NCI-H146 (cell line): ENCODE results near the gene GPR87.

Experiments
- DNase-seq: peaks from one replicate; lab custom pipeline; 2025; lab: John Stamatoyannopoulos, UW

Gene GPR87

DNA sequence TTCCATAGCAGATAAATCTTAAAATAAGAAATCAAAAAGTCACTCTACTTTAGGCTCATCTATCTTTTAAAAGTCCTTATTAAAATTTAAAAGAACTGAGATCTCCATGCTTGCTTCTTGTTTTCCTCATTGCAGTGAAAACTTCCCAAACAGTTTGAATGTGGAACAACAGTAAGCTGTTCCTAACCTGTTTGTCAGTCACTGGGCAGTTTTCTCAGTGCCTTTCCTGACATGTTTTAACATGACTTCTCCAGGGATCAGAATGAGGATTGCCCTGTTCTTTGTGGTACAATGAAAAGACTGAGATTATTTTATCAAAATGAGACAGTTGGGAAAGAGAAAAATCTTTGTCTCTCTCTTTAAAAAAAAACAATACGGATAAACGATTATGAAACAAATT, 774 bp downstream of the GPR87 start:
- DNase-seq: no peak

DNA sequence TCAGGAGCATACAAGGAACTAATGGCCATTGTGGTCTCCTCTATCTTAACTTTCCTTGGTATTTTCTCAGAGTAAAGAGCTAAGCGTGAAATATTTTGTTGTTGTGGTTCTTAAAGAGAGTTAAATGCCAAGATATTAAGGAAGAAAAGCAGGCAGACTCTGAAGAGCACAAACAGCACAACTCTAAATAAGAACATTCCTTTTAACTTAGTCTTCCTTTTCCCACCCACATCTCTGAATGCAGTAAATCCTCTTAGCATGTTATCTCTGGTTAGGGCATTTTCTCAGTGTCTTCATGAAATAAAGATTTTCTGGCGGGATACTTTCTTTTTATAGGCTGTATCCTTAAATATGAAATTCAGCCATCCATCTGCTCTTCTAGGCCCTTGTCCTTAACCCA, 1.5 kb downstream of the GPR87 start:
- no peak for DNase-seq

DNA sequence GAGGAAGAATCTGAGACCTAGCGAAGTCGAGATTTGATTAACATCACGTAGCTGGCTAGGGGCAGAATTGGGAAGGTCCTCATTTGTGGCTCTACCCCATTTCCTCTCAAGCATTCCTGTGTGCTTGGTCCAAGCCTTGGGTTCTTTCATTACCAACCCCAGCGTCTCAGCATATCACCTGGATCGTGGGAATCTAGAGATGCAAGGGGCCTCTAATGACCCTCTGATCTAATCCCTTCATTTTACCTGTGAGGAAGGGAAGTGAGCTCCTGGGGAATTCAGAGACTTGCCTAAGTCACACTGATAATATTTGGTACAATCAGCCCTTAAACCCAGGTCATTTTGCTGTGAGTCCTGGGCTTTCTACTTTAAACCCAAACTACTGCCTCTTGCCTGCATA, 2.0 kb downstream of the GPR87 start:
- DNase-seq: no peak

DNA sequence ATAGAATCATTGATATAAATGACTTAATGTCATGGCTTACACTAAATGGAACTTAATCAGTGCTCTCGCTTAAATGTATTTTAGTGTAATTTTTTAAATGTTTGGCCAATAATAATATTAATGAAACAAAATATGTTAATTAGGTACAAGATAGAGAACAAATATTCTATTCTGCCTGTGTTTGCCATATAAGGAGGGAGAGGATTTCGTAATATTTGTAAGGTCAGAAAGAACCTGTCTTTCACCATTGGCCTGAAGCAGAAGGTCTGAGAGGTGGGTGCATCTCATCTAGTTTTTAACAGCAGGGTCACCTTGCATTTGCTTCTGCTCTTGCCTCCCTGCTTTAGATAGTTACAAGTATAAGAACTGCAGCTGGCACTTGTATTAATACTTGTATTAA, 2.5 kb downstream of the GPR87 start:
- DNase-seq: no peak

DNA sequence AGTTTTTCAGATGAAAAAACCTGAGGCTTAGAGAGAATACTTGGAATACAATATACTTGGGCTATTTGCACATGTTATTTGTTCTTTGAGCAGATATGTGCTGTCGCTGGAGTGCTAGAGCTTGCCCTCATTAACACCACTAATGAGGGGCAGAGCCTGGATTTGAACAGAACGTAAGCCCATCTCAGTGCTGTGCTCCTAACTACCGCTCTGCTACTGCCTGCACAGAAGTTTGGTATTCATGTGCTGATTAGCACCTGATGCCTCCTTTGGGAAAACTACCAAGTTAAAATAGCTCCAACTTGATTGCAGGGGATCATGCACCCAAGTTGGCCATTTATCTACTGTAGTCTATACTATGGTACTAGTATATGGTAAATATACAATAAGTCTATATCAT, 3.6 kb downstream of the GPR87 start:
- no peak for DNase-seq

DNA sequence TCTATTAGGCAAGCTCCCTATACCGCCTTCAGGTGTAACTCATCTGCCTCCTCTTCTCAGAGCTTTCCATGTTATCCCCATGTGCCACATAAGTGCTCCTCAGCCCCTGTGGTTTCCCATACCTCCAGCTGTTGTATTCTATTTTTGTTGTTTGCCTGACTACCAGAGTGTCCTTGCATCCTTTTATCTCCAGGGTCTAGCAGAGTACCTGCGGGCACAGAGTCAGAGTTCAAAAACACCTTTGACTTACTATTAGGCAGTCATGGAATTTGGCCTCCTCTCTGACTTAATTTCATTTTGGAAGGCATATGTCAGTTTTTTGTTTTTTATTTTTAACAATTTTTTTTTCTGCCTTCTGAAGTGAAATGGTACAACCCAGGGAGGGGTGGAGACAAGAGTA, 7.1 kb downstream of the GPR87 start:
- DNase-seq: no peak

DNA sequence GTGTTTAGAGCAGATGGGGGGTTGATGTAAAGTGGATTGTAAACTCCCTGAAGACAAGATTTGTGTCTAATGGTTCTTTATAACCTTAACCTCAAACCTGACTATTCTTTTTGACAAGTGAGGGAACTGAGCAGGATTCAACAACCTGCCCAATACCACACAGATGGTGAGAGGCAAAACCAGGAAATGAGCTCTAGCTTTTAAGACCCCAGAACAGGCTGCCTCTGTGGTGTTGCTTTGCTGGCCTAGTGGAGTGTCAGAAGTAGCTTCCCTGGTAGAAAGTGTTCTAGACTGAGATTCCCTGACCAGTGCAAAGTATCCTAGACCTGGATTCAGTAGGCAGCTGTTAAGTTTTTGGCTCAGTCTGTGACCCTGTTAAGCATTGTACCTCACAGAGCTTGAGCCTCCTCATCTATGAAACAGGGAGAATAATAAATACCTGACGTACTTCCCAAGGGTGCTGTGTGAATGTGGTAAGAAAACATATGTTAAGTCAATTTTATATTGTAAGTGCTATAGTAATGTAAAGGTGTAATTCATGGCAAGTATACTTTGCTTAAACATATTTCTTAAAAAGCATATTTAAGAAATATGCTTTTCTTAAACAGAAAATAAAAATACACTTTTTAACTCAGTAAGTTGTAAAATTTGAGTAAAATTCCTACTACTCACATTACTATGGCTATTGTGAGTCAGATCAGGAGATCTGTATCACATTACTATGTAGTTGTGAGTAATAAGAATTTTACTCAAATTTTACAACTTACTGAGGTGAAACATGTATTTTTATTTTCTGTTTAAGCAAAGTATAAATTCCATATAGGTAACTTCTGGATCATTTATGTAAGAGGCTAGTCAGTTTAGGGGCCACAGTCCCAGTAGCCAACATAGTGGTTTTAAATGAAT, 8.8 kb downstream of the GPR87 start:
- DNase-seq: no peak

DNA sequence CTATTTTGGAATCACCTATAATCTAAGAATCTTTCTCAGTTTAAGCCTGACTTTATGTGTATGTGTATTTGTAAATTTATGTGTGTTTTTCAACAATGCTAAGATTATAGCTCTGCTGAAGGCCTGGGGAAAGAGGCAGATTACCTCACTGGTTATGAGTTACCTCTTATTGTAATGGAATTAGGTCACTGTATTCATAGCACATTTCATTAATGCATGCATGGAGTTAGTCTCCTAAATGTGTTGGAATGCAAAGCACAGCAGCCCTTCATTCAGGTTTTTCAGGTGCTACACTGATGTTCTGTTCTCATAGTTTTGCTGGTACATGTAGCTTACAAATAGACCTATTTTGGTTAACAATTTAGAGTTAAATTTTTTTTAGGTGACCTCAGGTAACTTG, 9.5 kb downstream of the GPR87 start:
- no peak for DNase-seq

DNA sequence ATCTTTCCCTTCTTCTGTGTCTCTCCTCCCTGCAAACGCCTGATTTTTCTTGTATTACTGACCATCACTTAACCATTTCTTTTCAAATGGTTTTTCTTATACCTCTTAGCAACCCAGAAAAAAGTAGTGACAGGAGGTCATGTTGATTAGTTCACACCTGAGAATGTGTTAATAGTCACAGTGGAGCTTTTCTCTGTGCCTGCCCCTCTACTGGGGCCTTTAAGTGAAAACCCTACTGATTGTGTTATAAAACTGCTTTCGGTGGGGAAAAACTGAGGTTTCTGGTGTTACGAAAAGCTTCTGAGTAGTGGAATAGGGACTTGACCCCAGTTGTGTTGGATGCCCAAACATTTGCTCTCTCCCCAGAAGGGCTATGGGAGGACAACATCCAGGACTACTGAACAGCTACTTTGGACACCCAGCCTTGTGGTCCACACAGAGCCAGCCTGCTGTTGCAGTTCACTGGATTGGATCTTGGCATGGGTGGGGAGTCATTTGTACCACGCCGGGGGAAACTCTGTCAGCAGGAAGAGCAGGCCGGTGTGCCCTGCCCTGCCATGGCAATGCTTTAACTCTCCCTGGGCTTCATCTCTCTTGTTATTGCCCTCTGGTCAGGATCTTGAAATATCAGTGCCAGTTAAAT, 10.3 kb downstream of the GPR87 start:
- no peak for DNase-seq

DNA sequence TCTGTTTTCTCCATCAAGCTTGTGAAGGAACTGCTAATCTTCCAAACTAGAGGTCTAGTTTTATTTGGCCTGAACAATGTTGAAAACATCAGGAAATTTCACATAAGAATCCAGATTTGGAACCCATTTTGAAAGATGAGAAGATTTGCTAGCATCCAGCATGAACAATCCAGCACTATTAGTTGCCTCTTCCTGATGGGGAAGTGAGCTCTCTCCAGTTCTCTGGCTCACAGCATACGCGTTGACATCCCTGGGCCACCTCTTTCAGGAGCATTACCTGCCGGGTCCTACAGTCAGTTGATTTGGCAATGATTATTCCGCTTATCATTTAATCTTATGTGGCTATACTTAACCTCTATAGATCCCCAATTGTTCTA, 10.9 kb downstream of the GPR87 start:
- DNase-seq: no peak

DNA sequence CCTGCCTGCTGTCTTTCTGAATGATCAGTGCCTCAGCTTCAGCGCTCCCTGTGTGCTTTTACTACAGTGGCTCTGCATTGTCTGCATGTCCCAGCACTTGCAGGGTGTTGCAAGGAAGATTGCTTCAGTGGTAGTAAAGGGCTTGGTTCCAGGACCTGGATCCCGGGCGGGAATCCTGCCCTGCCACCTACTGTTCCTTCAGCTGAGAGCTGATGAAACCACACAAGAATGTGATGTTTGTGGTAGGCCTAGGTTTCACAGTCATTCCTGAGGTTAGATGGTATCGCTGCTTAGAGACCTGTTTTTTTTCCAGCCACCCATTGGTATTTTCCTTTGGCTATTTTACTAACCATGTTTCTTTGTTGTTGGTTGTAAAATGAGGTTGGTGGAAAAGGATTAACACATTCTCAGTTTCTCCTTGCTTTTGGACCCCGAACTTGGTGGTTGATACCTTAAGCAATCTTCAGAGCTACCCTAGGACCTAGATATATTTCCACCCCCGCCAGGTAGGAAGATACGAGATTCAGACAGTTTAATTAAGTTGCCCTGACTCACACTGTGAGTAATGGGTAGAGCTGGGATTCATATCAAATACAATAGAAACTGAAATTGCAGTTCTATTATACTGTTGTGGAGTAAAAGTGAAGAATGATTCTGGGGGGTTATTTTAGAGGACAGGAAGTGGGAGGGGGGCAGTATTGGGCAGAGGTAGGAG, 11.4 kb downstream of the GPR87 start:
- no peak for DNase-seq

DNA sequence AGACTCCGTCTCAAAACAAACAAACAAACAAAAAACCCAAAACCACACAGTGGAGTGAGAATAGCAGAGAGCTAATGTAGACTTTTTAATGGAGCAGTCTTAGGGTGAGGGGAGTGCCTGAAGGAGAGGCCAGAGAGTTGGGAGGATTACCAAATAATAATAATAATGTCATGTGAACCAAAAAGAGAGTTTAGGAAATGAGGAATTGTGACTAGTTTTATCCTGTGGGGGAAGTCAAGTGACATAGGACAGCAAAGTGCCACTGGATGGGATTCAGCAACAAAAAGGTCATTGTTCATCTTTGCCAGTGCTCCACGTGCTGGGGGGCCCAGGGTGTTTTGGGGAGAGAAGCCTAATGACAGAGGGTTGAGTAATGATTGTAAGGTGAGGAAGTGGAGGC, 12.9 kb downstream of the GPR87 start:
- no peak for DNase-seq

DNA sequence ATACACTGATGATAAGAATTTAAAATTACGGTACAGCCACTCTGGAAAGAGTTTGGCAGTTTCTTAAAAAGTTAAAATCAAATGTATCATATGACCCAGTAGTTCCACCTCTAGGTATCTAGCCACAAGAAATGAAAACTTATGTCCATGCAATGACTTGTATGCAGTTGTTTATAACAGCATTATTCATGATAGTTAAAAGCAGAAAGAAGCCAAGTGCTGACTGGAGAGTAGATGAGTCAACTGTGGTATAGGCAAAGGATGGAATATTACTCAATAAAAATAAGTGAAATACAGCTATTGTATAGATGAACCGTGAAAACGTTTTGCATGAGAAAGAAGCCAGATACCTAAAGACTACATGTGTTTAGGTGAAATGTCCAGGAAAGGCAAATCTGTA, 14.8 kb downstream of the GPR87 start:
- no peak for DNase-seq

DNA sequence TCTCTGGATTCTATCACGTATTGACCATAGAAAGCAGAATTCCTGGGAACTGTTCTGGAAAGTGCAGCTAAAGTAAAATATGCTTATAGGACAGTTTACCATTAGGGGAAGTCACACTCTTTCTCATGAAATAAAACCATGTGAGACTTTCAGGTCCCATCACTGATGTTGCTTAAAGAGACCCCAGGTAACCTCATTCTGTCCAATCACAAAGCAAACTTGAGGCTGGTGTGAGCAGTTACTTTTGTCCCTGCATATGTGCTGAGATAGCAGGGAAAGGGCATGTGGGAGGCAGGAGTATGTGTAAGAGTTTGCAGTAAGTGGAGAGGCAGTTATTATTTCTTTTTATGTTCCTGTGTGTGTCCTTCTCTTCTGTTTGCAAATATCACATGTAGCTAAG, 16.1 kb downstream of the GPR87 start:
- no peak for DNase-seq

DNA sequence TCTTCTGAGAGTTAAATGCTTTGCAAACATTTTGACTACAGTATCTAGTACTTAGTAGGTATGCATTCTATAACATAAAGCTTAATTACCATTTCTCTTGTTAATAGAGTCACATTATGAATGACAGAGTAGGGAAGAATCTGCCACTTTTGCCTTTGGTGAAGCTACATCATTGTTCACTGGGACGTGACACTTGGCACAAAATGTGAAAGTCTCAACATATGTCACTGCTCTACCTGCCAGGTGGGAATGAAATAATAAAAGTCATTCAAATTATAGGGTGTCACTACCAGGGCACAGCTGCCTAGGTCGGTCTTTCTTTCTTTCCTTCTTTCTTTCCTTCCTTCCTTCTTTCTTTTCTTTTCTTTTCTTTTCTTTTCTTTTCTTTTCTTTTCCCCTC, 17.6 kb downstream of the GPR87 start:
- DNase-seq: no peak

DNA sequence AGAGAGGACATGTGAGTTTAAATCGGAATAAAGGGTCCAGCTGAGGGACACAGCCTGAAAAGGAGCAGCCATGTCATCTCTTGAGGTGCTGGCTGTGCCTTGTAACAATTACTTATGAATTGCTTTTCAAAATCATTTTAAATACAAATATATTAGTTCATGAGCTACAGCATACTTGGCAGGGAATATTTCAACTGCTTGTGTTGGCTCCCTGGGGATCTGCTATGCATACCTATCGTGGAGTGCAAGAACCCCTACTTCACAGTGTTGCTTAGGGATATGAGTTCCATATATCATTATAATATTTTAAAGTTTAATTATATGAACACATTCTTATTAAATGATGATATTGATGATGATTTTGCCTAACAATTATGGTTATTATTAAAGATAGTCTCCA, 19.2 kb downstream of the GPR87 start:
- DNase-seq: no peak

DNA sequence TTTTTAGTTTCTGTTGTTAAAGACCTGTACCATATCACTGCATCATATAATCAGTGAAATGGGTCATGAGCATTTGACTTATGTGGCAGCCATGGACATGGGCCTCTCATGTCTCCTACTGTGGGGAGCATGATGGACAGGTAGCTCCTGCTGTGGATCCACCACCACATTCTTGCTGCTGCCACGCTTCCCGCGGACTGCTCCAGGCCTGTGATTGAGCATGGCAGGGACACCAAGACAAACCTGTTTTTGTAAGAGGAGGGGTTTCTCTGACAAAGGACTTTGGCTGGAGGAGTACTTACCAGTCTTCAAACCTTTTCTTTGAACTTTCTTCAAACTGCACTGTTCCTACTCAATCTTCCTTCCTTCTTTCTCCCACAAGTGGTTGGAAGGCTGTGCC, 20.4 kb downstream of the GPR87 start:
- no peak for DNase-seq

DNA sequence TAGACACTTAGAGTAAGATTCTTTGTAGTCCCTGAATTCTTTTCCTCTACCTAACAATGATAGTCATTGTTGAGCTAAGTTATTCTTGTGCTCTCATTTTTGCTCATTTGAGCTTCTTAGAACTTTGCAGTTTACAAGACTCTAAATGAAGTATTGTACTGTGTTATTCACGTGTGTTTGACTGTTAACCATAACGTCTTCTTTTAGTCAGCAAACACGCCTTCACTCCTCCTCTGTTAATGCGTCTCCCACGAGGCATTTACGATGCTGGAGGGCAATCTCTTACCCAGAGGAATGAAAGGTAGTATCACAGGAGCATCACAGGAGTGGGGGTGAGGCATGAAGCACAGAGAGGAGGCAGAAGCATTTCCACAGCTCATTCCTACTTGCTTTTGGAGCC, 23.5 kb downstream of the GPR87 start:
- DNase-seq: no peak

DNA sequence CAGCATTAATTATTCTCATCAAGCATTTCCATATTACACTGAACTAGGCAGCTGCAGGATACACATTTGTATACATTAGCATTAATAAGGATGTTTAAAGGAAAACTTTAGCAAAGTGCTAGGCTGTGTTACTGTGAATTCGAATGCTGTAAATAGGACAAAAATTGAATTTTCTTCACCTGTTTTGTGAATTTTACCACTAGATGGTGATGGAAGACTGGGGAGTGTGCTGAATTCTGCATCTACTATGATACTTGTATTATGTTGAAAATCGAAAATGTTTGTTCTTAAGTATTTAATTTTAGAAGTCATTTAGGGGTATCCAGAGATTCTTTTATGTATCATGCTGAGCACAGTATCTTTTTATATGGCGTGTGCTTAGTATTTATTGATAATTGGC, 25.9 kb downstream of the GPR87 start:
- DNase-seq: no peak

DNA sequence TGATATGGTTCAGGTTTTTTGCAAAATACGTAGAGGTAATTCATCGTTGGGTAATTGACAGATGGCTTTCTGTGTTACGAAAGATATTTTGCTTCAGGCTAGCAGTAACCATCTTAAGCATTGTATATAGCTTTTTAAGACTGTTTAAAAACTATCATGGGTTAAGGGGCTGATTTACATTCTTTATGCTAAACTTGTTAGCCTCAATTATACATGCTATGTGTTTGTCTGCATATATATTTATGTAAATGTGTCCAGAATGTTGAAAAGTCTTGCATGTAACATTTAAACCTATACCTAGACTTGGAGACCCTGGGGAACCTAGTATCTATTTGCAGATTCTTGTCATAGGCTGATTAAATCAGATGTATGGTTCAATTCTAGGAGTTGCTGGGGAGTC, 27.2 kb downstream of the GPR87 start:
- no peak for DNase-seq

DNA sequence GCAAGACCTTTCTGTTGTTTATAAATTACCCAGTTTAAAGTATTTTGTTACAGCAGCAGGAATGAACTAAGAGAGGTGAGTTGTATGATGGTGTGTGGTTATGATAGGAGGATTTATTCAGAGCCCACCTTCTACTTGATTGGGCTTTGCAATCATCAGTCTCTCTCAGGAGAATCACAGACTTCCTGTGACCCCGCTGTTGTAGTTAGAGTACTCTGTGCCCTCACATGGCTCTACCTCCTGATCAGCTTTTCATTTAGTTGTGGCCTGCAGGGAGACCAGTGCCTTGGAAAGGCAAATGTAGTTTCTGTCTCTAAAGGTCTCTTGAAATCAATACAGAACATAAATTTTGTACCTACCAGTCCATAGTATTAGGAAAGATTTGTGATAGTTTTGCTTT, 30.7 kb downstream of the GPR87 start:
- DNase-seq: no peak

DNA sequence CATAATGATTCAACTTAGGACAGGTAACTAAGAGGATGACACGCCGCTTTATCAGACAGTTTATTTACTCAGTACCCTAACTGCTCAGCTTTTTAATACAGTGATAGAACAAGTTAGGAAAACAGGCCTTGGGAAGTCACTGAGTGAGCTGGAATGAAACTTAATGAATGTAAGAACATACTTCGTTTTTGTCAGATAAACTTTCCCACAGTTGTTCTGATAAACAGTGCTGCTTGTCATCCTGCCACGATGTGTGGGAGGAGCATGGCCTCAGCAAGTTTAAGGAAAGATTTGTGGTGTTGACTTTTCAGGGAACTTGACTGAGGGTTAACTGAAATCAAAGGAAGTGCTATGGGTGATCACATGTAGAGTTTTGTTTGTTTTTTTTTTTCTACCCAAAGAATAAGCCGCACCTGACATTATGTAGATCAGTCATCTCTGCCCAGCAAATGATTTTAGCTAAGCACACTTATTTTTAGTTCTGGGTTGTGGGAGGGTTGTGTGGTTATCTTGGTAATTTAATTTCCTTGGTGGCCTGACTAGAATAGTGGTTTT, 32.6 kb downstream of the GPR87 start:
- DNase-seq: no peak

DNA sequence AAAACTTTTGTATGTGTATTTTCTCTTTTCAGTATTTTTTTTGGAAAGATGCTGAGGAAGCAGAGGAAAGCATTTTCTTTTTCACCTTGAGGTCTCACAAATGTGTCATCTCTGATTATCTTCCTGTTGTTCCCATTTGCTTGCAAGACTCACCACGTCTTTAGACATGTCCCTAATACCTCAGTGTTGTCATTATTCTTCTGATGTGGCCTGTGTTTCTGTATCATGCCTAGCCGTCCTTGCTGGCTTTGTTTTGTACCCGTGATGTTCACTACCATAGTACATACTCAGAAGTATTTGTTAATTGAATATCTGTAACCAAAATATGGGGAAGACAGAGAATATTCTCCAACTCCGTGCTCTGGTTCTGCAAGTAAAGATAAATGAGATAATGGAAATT, 33.2 kb downstream of the GPR87 start:
- no peak for DNase-seq
